Stimulated activated CD4-positive, alpha-beta T cell treated with anti-CD3 and anti-CD28 coated beads, Interleukin-2, amount 100 ng/mL, for 48 hours (primary cell): ENCODE data around the gene NKAIN1.
"Not testable (repeated sequence)": the region's sequence is repeated elsewhere in the genome, so short reads cannot be mapped to it uniquely, and the experiment has no call there.

Experiments
- DNase-seq, 2 donors: peaks; one replicate each; pipeline ENCODE4 v3.0.0-alpha.2; 2020

NKAIN1 gene

DNA sequence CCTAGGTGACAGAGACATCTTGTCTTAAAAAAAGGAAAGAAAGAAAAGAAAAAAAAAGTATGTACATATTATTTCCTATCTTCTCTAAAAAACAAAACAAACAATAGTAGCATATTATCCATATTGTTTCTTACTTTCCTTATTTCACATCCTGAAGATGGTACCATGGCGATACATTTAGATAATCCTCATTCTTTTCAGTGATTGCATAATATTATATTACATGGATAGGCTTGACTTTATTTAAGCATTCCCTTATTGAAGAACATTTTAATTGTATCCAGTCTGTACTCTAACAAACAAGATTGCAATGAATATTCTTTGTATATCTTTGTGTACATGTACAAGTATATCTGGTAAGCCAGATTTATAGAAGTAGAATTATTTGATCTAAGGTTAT, 91.3 kb downstream of the NKAIN1 start:
- DNase-seq: no peak

DNA sequence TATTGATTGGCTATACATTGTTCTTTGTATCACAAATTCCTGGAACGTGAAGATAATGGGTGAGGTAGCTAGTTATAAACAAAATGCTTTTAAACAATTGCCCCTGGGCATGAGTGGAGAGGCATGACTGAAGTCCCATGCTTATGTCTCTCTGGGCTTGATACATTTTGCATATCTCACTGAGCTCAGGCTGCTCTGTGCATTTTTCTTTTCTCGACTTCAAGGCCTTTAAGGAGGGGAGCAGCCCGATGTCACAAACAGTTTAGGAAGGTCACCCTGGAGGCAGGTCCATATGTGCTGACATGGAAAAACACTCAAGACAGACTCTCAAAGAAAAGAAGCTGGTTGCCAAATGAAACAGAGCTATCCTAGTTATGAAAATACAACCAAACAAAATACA, 94.0 kb downstream of the NKAIN1 start:
- no peak for DNase-seq

DNA sequence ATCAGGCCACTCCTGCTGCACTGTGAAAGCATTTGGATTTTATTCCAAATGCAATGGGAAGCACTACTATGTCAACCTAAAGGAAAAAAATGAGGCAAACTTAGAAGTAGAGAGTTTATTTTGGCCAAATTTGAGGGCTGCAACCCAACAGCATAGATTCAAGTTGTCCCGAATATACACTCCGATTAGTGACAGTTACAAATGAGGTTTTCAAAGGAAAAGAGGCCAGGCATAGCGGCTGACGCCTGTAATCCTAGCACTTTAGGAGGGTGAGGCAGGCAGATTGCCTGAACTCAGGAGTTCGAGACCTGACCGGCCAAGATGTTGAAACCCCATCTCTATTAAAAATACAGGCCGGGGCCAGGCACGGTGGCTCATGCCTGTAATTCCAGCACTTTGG, 95.2 kb downstream of the NKAIN1 start:
- DNase-seq: no peak

DNA sequence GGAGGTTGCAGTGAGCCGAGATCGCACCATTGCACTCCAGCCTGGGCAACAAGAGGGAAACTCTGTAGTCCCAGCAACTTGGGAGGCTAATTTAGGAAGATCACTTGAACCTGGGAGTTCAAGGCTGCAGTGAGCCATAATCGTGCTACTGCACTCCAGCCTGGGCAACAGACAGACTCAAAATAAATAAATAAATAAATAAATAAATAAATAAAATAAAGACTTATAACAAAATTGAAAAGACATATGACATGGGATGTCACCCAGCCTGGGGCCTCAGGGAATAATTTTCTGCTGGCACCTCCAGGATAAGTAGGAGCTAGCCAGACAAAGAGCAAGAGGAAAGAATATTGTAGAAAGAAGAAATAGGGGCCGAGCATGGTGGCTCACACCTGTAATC, 96.2 kb downstream of the NKAIN1 start:
- DNase-seq: no peak

DNA sequence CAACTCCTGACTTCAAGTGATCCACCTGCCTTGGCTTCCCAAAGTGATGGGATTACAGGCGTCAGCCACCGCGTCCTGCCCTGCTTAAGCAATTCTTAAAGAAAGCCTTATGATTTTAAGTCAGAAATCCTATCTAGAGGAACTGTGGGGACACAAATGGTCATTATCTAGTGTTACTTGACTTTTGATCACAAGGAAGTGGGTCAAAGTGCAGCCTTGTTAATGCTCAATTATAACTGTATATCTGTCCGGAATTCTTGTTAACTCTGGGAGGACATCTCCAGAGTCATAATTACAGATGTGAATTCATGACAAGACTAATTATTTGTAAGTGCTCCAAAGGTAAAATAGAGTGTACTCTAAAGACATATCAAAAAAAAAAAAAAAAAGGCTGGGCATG, 97.3 kb downstream of the NKAIN1 start:
- no peak for DNase-seq

DNA sequence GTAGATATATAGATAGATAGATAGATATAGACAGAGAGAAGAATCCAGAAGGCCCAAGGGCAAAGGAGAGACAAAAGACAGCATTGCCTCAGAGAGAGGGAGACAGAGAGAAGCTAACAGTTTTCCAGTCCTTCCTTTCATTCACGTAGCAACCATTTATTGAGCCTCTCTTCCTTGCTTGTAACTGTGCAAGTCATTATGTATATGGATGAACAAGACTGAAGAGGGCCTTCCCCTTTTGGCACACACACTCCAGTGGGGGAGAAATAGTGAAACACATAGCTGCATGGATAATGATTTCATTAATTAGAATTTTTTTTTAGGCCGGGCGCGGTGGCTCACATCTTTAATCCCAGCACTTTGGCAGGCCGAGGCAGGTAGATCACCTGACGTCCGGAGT, 99.4 kb downstream of the NKAIN1 start:
- no peak for DNase-seq

DNA sequence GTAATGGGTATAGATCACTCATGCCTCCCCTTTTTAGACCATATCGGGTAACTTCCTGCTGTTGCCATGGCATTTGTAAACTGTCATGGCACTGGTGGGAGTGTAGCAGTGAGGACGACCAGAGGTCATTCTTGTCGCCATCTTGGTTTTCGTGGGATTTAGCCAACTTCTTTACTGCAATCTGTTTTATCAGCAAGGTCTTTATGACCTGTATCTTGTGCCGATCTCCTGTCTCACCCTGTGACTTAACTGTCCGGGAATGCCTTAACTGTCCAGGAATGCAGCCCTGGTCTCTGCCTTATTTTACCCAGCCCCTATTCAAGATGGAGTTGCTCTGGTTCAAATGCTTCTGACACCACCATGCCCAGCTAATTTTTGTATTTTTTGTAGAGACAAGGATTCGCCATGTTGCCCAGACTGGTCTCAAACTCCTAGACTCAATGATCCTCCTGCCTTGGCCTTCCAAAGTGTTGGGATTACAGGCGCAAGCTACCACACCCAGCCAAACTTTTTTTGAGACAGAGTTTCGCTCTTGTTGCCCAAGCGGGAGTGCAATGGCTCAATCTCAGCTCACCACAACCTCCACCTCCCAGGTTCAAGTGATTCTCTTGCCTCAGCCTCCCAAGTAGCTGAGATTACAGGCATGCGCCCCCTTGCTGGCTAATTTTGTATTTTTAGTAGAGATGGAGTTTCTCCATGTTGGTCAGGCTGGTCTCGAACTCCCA, 100.7 kb downstream of the NKAIN1 start:
- not testable (repeated sequence) for DNase-seq

DNA sequence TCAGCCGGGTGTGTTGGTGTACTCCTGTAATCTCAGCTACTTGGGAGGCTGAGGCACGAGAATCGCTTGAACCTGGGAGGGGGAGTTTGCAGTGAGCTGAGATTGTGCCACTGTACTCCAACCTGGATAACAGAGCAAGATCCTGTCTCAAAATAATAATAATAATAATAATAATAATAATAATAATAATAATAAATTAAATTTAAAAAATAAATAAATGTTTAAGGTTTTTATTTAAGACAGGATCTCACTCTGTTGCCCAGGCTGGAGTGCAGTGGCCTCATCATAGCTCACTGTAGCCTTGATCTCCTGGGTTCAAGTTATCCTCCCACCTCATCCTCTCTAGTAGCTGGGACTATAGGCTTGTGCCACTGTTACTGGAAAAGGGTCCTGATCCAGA, 101.8 kb downstream of the NKAIN1 start:
- not testable (repeated sequence) for DNase-seq

DNA sequence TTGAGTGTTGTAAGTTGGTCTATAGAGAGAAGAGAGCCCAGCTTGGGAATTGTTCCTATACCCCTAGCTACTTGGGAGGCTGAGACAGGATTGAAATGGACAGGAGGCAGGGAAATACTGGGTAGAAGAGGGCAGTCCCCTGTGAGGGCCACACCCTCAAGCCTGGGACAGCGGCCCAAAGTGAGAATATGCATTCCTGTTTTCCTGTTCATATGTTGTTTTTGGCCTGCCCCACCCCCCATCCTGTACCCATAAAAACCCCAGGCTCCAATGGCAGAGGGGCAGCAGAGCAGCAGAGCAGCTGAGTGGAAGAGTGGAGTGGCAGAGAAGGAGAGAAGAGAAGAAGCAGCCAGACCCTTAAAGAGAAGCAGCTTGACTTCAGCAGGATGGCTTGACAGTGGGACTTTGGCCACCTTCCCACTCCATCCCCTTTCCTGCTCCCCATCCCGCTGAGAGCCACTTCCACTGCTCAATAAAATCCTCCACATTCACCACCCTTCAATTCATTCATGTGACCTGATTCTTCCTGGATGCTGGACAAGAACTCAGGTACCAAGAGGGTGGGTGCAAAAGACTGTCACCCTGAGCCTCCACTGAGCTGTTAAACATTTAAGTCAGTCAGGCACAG, 103.6 kb downstream of the NKAIN1 start:
- DNase-seq: no peak

DNA sequence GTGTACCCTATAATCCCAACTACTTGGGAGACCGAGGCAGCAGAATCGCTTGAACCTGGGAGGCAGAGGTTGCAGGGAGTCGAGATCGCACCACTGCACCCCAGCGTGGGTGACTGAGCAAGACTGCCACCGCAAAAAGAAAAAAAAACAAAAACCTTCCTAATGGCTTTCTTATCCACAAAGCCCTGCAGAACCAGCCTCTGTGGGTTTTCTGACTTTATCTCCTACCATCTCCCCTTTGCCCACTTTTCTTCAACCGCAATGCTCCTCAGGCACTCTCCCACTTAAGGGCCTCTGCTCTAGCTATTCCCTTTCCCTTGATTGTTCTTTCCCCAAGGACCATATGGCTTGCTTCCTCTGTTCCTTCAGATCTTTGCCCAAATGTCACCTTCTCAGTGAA, 106.3 kb downstream of the NKAIN1 start:
- DNase-seq: no peak
